Measurements from ENCODE around the gene IKBKE. TPM values are rescaled to one million over a fixed set of nuclear protein-coding genes. Genes with fewer than 3 reads are reported as not detected.

IKBKE gene
- total RNA-seq, 2 experiments from 2014 or later = 68.3 to 70.1 TPM

GRCh38 chr1:206508130-206508889 is 38.0 kb downstream of the IKBKE start:
- H3K4me3 Mint-ChIP-seq = peak overlapping the region; percentile 66
- no peak overlapping the region for H3K27ac Mint-ChIP-seq
- H3K27me3 Mint-ChIP-seq (ENCODE audit: low read depth) = peaks cover 25% of the 10 kb centered on the region
- H3K4me1 Mint-ChIP-seq (ENCODE audit: low read depth) = peaks cover 43% of the 10 kb centered on the region
- CTCF ChIA-PET = no interaction called here
- DNase-seq (no peak), ATAC-seq (no peak)
- peaks cover 4% of the 10 kb centered on the region for H3K36me3 Mint-ChIP-seq (ENCODE audit: low read depth)
- no peaks in the 10 kb centered on the region for H3K9me3 Mint-ChIP-seq (ENCODE audit: insufficient read depth)
- POLR2A ChIA-PET = interaction anchor here (0.6 to 2.3 kb wide), 2 partner anchors 9 to 12 kb away, joined by 3 to 8 read pairs; no protein-coding TSS in a partner anchor

GRCh38 chr1:206508956-206509355 is 38.7 kb downstream of the IKBKE start:
- POLR2A ChIA-PET = interaction anchor here (0.6 kb wide), 1 partner anchor 9 kb away, joined by 3 read pairs; no protein-coding TSS in a partner anchor
- peaks cover 26% of the 10 kb centered on the region for H3K27me3 Mint-ChIP-seq (ENCODE audit: low read depth)
- H3K36me3 Mint-ChIP-seq (ENCODE audit: low read depth) = peaks cover 3% of the 10 kb centered on the region
- H3K9me3 Mint-ChIP-seq (ENCODE audit: insufficient read depth) = no peaks in the 10 kb centered on the region
- H3K4me3 Mint-ChIP-seq = peak overlapping the region; percentile 66
- H3K4me1 Mint-ChIP-seq (ENCODE audit: low read depth) = peaks cover 36% of the 10 kb centered on the region
- no peak for ATAC-seq
- CTCF ChIA-PET = no interaction called here
- no peak for DNase-seq
- H3K27ac Mint-ChIP-seq = no peak overlapping the region

GRCh38 chr1:206509612-206510257 is 39.5 kb downstream of the IKBKE start:
- ChIA-PET CTCF (interaction anchor here (2.0 kb wide), 1 partner anchor 74 kb away, joined by 7 read pairs; no protein-coding TSS in a partner anchor), POLR2A (no interaction called here)
- no peaks in the 10 kb centered on the region for H3K36me3 Mint-ChIP-seq (ENCODE audit: low read depth)
- no peaks in the 10 kb centered on the region for H3K9me3 Mint-ChIP-seq (ENCODE audit: insufficient read depth)
- ATAC-seq = no peak
- H3K4me3 Mint-ChIP-seq = no peak overlapping the region
- DNase-seq = no peak
- H3K27ac Mint-ChIP-seq = no peak overlapping the region
- H3K4me1 Mint-ChIP-seq (ENCODE audit: low read depth) = peaks cover 29% of the 10 kb centered on the region
- H3K27me3 Mint-ChIP-seq (ENCODE audit: low read depth) = peaks cover 27% of the 10 kb centered on the region

DNA sequence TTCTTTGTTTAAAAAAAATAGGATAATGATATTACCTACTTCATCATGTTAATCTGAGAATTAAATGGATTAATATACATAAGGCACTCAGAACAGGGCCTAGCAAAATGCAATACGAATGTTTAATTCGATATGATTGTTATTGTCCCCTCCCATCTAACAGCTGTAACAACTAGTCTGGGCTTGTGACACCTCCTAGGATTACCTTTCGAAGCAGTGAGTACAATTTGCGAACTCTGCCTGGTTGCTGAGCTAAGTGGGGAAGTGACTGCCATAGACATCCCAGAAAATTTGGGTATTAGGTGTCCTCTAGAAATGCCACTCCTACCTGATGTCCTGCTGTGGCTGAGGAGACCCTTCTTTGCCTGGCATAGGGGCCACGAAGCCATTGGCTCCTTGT is 40.1 kb downstream of the IKBKE start:
- CTCF ChIA-PET = interaction anchor here (0.7 to 2.0 kb wide), 2 partner anchors 73 to 92 kb away, joined by 3 to 7 read pairs; no protein-coding TSS in a partner anchor
- H3K36me3 Mint-ChIP-seq (ENCODE audit: low read depth) = no peaks in the 10 kb centered on the region
- peaks cover 22% of the 10 kb centered on the region for H3K4me1 Mint-ChIP-seq (ENCODE audit: low read depth)
- H3K4me3 Mint-ChIP-seq = no peak overlapping the region
- ATAC-seq = no peak
- POLR2A ChIA-PET = no interaction called here
- no peaks in the 10 kb centered on the region for H3K9me3 Mint-ChIP-seq (ENCODE audit: insufficient read depth)
- H3K27me3 Mint-ChIP-seq (ENCODE audit: low read depth) = peaks cover 27% of the 10 kb centered on the region
- no peak overlapping the region for H3K27ac Mint-ChIP-seq
- no peak for DNase-seq

GRCh38 chr1:206511362-206512057 is 41.2 kb downstream of the IKBKE start:
- ATAC-seq (no peak), DNase-seq (no peak)
- peaks cover 16% of the 10 kb centered on the region for H3K4me1 Mint-ChIP-seq (ENCODE audit: low read depth)
- no peak overlapping the region for H3K27ac Mint-ChIP-seq
- peaks cover 35% of the 10 kb centered on the region for H3K27me3 Mint-ChIP-seq (ENCODE audit: low read depth)
- POLR2A ChIA-PET = no interaction called here
- H3K4me3 Mint-ChIP-seq = no peak overlapping the region
- CTCF ChIA-PET = interaction anchor here (2.0 kb wide), 1 partner anchor 72 kb away, joined by 7 read pairs; no protein-coding TSS in a partner anchor
- no peaks in the 10 kb centered on the region for H3K9me3 Mint-ChIP-seq (ENCODE audit: insufficient read depth)
- H3K36me3 Mint-ChIP-seq (ENCODE audit: low read depth) = no peaks in the 10 kb centered on the region

DNA sequence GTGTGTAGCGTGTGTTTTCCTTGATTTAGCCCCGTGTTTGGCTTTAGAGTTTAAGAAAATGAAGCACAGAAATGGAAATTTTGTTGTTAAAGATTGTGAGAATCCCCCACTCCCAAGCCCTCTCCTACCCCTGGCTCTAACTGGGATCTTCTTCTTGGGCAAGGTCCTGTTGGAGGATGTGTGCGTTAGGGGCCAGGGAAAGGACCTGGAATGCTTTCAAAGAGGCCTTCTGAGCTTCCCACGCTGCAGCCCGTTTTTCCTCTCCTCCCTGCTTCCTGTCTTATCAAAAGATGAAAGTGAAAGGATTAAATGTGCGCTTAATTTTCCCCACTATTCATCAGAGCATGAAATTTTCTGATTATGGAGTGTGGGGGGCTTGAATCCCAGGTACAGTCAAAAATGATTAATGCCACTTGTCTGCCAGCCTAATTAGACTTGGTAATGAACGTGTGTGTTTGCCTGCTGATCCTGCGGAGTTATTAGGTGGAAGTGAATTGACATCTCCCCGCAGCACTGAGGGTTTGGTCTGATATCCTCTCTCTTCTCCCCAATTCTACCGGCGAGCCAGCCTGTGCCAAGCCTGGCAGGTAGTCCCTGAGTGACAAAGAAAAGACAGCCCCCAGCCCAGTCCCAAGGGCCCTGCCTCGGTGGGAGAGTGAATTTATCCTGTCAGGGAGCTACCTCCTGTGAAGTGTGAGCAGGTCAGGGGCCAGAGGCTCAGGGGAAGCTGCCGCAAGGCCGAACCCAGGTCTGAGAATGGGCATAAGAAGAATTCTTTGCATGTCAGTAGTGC is 42.0 kb downstream of the IKBKE start:
- Mint-ChIP-seq H3K9me3 (ENCODE audit: insufficient read depth) (no peaks in the 10 kb centered on the region), H3K27me3 (ENCODE audit: low read depth) (peaks cover 35% of the 10 kb centered on the region), H3K27ac (no peak overlapping the region), H3K36me3 (ENCODE audit: low read depth) (no peaks in the 10 kb centered on the region), H3K4me1 (ENCODE audit: low read depth) (peaks cover 12% of the 10 kb centered on the region), H3K4me3 (no peak overlapping the region)
- ChIA-PET CTCF (no interaction called here), POLR2A (no interaction called here)
- DNase-seq (no peak), ATAC-seq (no peak)

GRCh38 chr1:206512851-206513180 is 42.5 kb downstream of the IKBKE start:
- CTCF ChIA-PET = no interaction called here

DNA sequence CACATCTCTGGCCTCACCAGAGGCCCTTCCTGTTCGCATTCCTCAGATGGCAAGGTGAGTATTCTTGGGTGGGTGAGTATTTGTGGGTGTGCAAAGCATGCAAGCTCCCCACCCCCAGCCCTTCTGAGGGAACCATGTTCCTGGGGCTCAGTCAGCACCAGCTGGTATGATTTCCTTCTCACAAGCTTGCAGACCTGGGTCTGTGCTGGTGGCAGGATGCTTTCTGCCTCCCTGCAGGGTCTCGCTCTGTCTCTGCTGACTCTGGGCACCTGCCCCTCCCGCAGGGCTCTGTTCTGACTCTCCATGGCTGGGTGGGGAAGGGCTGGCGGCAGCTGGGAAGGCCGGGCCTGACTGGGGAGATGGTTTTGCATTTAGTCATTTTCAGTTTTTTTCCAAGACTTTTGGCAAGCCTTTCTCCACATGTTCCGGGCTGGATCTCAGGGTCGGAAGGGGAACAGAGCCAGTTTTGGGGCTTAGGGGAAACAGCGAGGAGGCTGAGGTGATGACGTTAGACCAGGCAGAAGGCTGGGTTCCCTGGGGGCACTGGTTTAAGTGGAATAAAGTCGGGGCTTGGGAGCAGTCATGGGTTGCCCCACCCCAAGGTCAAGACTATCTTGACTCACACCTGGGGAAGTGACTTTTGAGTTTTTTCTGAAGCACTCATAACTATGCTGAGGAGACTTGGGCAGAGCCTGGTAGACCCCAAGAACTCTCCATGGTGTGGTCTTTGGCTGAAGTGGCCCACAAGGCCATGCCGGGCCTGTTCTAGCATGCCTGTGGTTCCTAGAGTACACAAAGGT is 43.2 kb downstream of the IKBKE start:
- Mint-ChIP-seq H3K9me3 (ENCODE audit: insufficient read depth) (no peaks in the 10 kb centered on the region), H3K36me3 (ENCODE audit: low read depth) (no peaks in the 10 kb centered on the region), H3K4me3 (no peak overlapping the region), H3K4me1 (ENCODE audit: low read depth) (peaks cover 7% of the 10 kb centered on the region), H3K27me3 (ENCODE audit: low read depth) (peaks cover 28% of the 10 kb centered on the region), H3K27ac (no peak overlapping the region)
- no peak for DNase-seq
- ATAC-seq = no peak
- CTCF ChIA-PET = no interaction called here
- POLR2A ChIA-PET = no interaction called here

More at GRCh38 chr1:206512851-206513180, 42.5 kb downstream of the IKBKE start:
- POLR2A ChIA-PET = no interaction called here
- Mint-ChIP-seq H3K4me1 (ENCODE audit: low read depth) (peaks cover 12% of the 10 kb centered on the region), H3K36me3 (ENCODE audit: low read depth) (no peaks in the 10 kb centered on the region), H3K4me3 (no peak overlapping the region), H3K27me3 (ENCODE audit: low read depth) (peaks cover 35% of the 10 kb centered on the region), H3K9me3 (ENCODE audit: insufficient read depth) (no peaks in the 10 kb centered on the region), H3K27ac (no peak overlapping the region)
- DNase-seq (no peak), ATAC-seq (no peak)

DNA sequence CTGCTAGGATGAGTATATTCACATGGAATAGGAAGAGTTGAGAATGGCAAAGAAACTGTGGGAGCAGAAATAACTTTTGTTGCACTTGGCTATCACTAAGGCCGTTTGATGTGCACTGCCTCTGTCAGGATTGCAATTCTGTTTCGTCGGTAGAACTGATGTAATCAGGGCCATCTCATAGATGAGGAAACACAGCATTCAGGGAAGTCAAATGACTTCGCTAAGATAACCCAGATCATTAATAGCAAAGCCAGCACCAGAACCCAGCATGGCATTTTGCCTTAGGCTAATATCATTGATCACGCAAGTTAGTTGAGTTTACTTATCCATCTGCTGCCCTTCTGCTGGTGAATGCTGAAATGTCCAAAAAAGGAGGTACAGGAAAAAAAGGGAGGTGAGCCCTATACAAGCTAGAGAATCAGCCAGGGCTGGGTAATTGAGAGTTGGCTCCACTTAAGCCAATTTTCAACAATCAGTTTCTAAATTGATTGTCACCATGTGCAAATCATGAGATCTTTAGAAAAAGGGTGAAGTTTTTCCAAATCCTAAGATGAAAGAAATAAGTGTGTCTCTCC is 44.6 kb downstream of the IKBKE start:
- H3K4me3 Mint-ChIP-seq = no peak overlapping the region
- no peak for ATAC-seq
- H3K36me3 Mint-ChIP-seq (ENCODE audit: low read depth) = no peaks in the 10 kb centered on the region
- no peak overlapping the region for H3K27ac Mint-ChIP-seq
- DNase-seq = no peak
- CTCF ChIA-PET = interaction anchor here (1.0 to 2.4 kb wide), 5 partner anchors 30 to 121 kb away, joined by 3 to 9 read pairs (median 8); partner anchors contain the start of gene DYRK3
- H3K9me3 Mint-ChIP-seq (ENCODE audit: insufficient read depth) = no peaks in the 10 kb centered on the region
- peaks cover 15% of the 10 kb centered on the region for H3K27me3 Mint-ChIP-seq (ENCODE audit: low read depth)
- H3K4me1 Mint-ChIP-seq (ENCODE audit: low read depth) = peaks cover 4% of the 10 kb centered on the region
- POLR2A ChIA-PET = no interaction called here

DNA sequence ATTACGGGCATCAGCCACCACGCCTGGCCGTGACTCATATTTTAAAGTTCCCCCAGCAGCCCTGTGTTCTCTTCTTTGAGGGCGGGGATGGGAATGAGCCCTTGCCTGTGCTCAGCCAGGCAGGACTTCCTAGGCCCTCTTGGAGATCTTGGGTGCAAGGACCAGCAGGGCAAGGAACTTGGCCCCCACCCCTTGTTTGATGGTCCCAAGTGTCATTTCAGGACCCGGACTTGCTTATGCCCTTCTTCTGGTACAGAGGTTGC is 46.4 kb downstream of the IKBKE start:
- ChIA-PET CTCF (interaction anchor here (1.3 to 3.9 kb wide), 6 partner anchors 26 to 148 kb away, joined by 4 to 13 read pairs (median 8); no protein-coding TSS in a partner anchor), POLR2A (interaction anchor here (1.0 kb wide), 1 partner anchor 13 kb away, joined by 4 read pairs; no protein-coding TSS in a partner anchor)
- Mint-ChIP-seq H3K9me3 (ENCODE audit: insufficient read depth) (no peaks in the 10 kb centered on the region), H3K27me3 (ENCODE audit: low read depth) (peaks cover 10% of the 10 kb centered on the region), H3K4me3 (no peak overlapping the region), H3K36me3 (ENCODE audit: low read depth) (no peaks in the 10 kb centered on the region), H3K4me1 (ENCODE audit: low read depth) (peaks cover 4% of the 10 kb centered on the region), H3K27ac (no peak overlapping the region)
- no peak for ATAC-seq
- DNase-seq = no peak
